Measurements from ENCODE around the gene EIF3J. TPM values are rescaled to one million over a fixed set of nuclear protein-coding genes. Genes with fewer than 3 reads are reported as not detected.
"Not testable (repeated sequence)": the region's sequence is repeated elsewhere in the genome, so short reads cannot be mapped to it uniquely, and the experiment has no call there.

The EIF3J gene
- total and polyA plus RNA-seq, 7 experiments from 2014 or later = 19.3 to 83.4 (median 57.1) TPM

DNA sequence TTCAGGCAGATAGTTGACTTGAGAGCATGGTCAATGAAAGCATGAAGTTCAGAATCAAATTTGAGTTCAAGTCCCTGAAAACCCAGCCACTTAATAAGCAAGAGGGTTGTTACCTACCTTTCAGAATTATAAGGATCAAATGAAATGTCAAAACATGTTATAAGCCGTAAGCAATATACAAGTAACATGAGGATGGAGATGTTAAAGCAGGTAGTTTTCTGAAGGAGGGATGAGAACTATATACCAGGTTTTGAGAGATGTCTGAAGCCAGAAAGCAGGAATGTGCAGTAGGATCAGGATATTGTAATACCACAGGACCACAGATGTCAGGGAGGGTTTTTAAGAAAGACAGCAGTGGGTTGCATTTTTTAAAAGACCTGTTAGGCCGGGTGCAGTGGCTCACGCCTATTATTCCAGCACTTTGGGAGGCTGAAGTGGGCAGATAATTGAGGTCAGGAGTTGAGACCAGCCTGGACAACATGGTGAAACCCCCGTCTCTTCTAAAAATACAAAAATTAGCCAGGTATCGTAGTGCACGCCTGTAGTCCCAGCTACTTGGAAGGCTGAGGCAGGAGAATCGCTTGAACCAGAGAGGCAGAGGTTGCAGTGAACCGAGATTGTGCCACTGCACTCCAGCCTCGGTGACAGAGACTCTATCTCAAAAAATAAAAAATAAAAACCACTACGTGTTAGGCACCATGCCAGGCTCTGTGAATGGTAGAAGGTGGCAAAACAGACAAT, 6.9 kb upstream of the EIF3J start:
- no peaks in the 10 kb centered on the region for H3K36me3 ChIP-seq (ENCODE audit: control insufficient read depth in 2 of 3, insufficient read depth in 3 of 3, low read length in 3 of 3)
- Mint-ChIP-seq H3K4me1 (peaks cover 4 to 35% (median 21%) of the 10 kb centered on the region in 7 donors), H3K27me3 (no peaks in the 10 kb centered on the region), H3K36me3 (peaks cover 0 to 6% (median 0%) of the 10 kb centered on the region in 5 donors), H3K27ac (peak overlapping the region in 8 of 9 donors; percentile 6 to 86 (median 40)), H3K9me3 (no peaks in the 10 kb centered on the region), H3K4me3 (peak overlapping the region in 2 of 10 donors; percentile 2 to 7)
- peaks cover 0 to 3% of the 10 kb centered on the region in 2 donors for H3K4me1 ChIP-seq (ENCODE audit: control insufficient read depth in 2 of 2, insufficient read depth in 2 of 2, low read length in 2 of 2)
- H3K27me3 ChIP-seq (ENCODE audit: control insufficient read depth in 2 of 2, insufficient read depth in 2 of 2, low read length in 2 of 2) = no peaks in the 10 kb centered on the region
- POLR2A ChIA-PET = interaction anchor here (0.5 to 0.7 kb wide), 3 partner anchors 8 to 241 kb away, joined by 3 to 4 read pairs (median 3); partner anchors contain the start of gene GOLM2
- no peak overlapping the region for H3K27ac ChIP-seq (ENCODE audit: low read depth, low read length)
- CTCF ChIA-PET = no interaction called here
- intact Hi-C loops (cut with micrococcal nuclease) = no loop called here
- no peaks in the 10 kb centered on the region for H3K9me3 ChIP-seq (ENCODE audit: control insufficient read depth in 2 of 3, low read length in 3 of 3)
- DNase-seq = no peak
- H3K4me3 ChIP-seq (ENCODE audit: low read length) = no peak overlapping the region
- no peak for ATAC-seq

DNA sequence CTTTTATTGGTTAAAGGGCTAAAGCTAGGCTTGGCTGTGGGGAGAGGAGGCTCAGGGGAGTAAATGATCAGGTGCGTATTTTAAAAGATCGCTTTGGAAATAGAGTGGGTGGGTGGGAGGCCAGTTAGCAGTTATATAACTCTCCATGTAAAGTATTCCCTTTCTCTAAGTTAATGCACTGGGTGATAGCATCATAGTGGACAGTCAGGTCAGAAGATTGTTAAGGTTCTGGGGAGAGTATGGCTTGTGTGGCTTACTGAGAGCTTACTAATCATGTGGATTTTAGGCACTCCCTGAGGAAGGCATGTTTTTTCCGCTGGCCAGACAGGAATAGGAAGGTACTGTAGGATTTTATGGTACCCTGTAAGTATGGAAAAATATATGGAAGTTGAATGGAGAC, 6.3 kb upstream of the EIF3J start:
- ChIA-PET POLR2A (interaction anchor here (0.7 kb wide), 1 partner anchor 125 kb away, joined by 4 read pairs; no protein-coding TSS in a partner anchor), CTCF (no interaction called here)
- Histone ChIP-seq H3K4me3 (ENCODE audit: low read length) (no peak overlapping the region), H3K36me3 (ENCODE audit: control insufficient read depth in 2 of 3, insufficient read depth in 3 of 3, low read length in 3 of 3) (no peaks in the 10 kb centered on the region), H3K27me3 (ENCODE audit: control insufficient read depth in 2 of 2, insufficient read depth in 2 of 2, low read length in 2 of 2) (no peaks in the 10 kb centered on the region), H3K27ac (ENCODE audit: low read depth, low read length) (no peak overlapping the region), H3K9me3 (ENCODE audit: control insufficient read depth in 2 of 3, low read length in 3 of 3) (no peaks in the 10 kb centered on the region), H3K4me1 (ENCODE audit: control insufficient read depth in 2 of 2, insufficient read depth in 2 of 2, low read length in 2 of 2) (peaks cover 3% of the 10 kb centered on the region in 2 donors)
- Mint-ChIP-seq H3K27me3 (no peaks in the 10 kb centered on the region), H3K9me3 (no peaks in the 10 kb centered on the region), H3K4me1 (peaks cover 7 to 41% (median 26%) of the 10 kb centered on the region in 7 donors), H3K27ac (peak overlapping the region; percentile 6 to 86 (median 13)), H3K36me3 (peaks cover 0 to 7% (median 0%) of the 10 kb centered on the region in 5 donors), H3K4me3 (peak overlapping the region in 2 of 10 donors; percentile 2 to 13)
- intact Hi-C loops (cut with micrococcal nuclease) = no loop called here
- no peak for DNase-seq
- no peak for ATAC-seq

DNA sequence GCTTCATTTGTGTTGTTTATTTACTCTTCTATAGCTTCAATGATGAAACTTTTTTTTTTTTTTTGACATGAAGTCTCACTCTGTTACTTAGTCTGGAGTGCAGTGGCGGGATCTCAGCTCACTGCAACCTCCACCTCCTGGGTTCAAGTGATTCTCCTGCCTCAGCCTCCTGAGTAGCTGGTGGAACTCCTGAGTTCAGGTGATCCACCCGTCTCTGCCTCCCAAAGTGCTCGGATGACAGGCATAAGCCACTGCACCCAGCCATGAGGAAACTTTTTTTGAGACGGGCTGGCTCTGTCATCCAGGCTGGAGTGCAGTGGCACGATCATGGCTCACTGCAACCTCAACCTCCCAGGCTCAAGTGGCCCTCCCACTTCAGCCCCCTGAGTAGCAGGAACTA, 4.7 kb upstream of the EIF3J start:
- H3K27me3 Mint-ChIP-seq; H3K36me3 ChIP-seq (ENCODE audit: control insufficient read depth in 2 of 3, insufficient read depth in 3 of 3, low read length in 3 of 3); H3K4me3 ChIP-seq (ENCODE audit: low read length); H3K9me3 ChIP-seq (ENCODE audit: control insufficient read depth in 2 of 3, low read length in 3 of 3); H3K36me3 Mint-ChIP-seq; intact Hi-C loops (cut with micrococcal nuclease); DNase-seq; H3K4me1 ChIP-seq (ENCODE audit: control insufficient read depth in 2 of 2, insufficient read depth in 2 of 2, low read length in 2 of 2); H3K27me3 ChIP-seq (ENCODE audit: control insufficient read depth in 2 of 2, insufficient read depth in 2 of 2, low read length in 2 of 2); H3K4me3 Mint-ChIP-seq; H3K27ac ChIP-seq (ENCODE audit: low read depth, low read length); ATAC-seq; H3K9me3 Mint-ChIP-seq: not testable (repeated sequence)
- POLR2A ChIA-PET = interaction anchor here (0.7 kb wide), 1 partner anchor 1367 kb away, joined by 6 read pairs; no protein-coding TSS in a partner anchor
- CTCF ChIA-PET = interaction anchor here (0.7 kb wide), 2 partner anchors 18 to 245 kb away, joined by 3 read pairs; no protein-coding TSS in a partner anchor
- peak overlapping the region in 6 of 9 donors; percentile 14 to 62 (median 56) for H3K27ac Mint-ChIP-seq
- H3K4me1 Mint-ChIP-seq = peaks cover 11 to 46% (median 29%) of the 10 kb centered on the region in 7 donors

- ATAC-seq (no peak), DNase-seq (no peak)
- intact Hi-C loops (cut with micrococcal nuclease) = no loop called here
- CTCF ChIA-PET = interaction anchor here (0.7 kb wide), 2 partner anchors 19 to 245 kb away, joined by 3 read pairs; no protein-coding TSS in a partner anchor
- H3K36me3 ChIP-seq (ENCODE audit: control insufficient read depth in 2 of 3, insufficient read depth in 3 of 3, low read length in 3 of 3) = peaks cover 0 to 8% (median 0%) of the 10 kb centered on the region in 3 experiments
- Mint-ChIP-seq H3K36me3 (peaks cover 0 to 7% (median 4%) of the 10 kb centered on the region in 5 donors), H3K27ac (peak overlapping the region in 8 of 9 donors; percentile 23 to 71 (median 48)), H3K27me3 (no peaks in the 10 kb centered on the region), H3K4me3 (no peak overlapping the region), H3K9me3 (no peaks in the 10 kb centered on the region), H3K4me1 (peaks cover 11 to 44% (median 28%) of the 10 kb centered on the region in 7 donors)
- no peaks in the 10 kb centered on the region for H3K27me3 ChIP-seq (ENCODE audit: control insufficient read depth in 2 of 2, insufficient read depth in 2 of 2, low read length in 2 of 2)
- no peak overlapping the region for H3K4me3 ChIP-seq (ENCODE audit: low read length)
- H3K9me3 ChIP-seq (ENCODE audit: control insufficient read depth in 2 of 3, low read length in 3 of 3) = no peaks in the 10 kb centered on the region
- H3K27ac ChIP-seq (ENCODE audit: low read depth, low read length) = no peak overlapping the region
- peaks cover 8 to 9% of the 10 kb centered on the region in 2 donors for H3K4me1 ChIP-seq (ENCODE audit: control insufficient read depth in 2 of 2, insufficient read depth in 2 of 2, low read length in 2 of 2)
- POLR2A ChIA-PET = no interaction called here
These were observed 4.3 kb upstream of the EIF3J start for GRCh38 chr15:44532689-44533088.

- peaks cover 0 to 8% (median 0%) of the 10 kb centered on the region in 3 experiments for H3K36me3 ChIP-seq (ENCODE audit: control insufficient read depth in 2 of 3, insufficient read depth in 3 of 3, low read length in 3 of 3)
- H3K36me3 Mint-ChIP-seq = peaks cover 3 to 16% (median 7%) of the 10 kb centered on the region in 5 donors
- H3K9me3 ChIP-seq (ENCODE audit: control insufficient read depth in 2 of 3, low read length in 3 of 3) = no peaks in the 10 kb centered on the region
- H3K4me1 ChIP-seq (ENCODE audit: control insufficient read depth in 2 of 2, insufficient read depth in 2 of 2, low read length in 2 of 2) = peaks cover 9 to 18% of the 10 kb centered on the region in 2 donors
- intact Hi-C loops (cut with micrococcal nuclease) = loop anchor here (5.0 kb wide), 7 partner anchors 42 to 1428 kb away; partner anchors contain the start of genes SPG11 (in 1 of the 2), TP53BP1 (in 1 of the 2), TRIM69 (in 1 of the 2) and UBR1 (in 1 of the 2)
- peak overlapping the region; percentile 71 to 98 (median 90) for H3K4me3 Mint-ChIP-seq
- H3K9me3 Mint-ChIP-seq = no peaks in the 10 kb centered on the region
- no peaks in the 10 kb centered on the region for H3K27me3 Mint-ChIP-seq
- no peaks in the 10 kb centered on the region for H3K27me3 ChIP-seq (ENCODE audit: control insufficient read depth in 2 of 2, insufficient read depth in 2 of 2, low read length in 2 of 2)
- ATAC-seq = no peak
- no peak overlapping the region for H3K4me3 ChIP-seq (ENCODE audit: low read length)
- peaks cover 22 to 50% (median 36%) of the 10 kb centered on the region in 7 donors for H3K4me1 Mint-ChIP-seq
- ChIA-PET CTCF (interaction anchor here (0.6 kb wide), 1 partner anchor 16 kb away, joined by 4 read pairs; no protein-coding TSS in a partner anchor), POLR2A (interaction anchor here (1.8 kb wide), 1 partner anchor 25 kb away, joined by 11 read pairs; no protein-coding TSS in a partner anchor)
- peak overlapping the region; percentile 97 for H3K27ac ChIP-seq (ENCODE audit: low read depth, low read length)
- DNase-seq = no peak
- peak overlapping the region; percentile 17 to 95 (median 81) for H3K27ac Mint-ChIP-seq
These were observed 1.9 kb upstream of the EIF3J start for GRCh38 chr15:44535092-44535491.

DNA sequence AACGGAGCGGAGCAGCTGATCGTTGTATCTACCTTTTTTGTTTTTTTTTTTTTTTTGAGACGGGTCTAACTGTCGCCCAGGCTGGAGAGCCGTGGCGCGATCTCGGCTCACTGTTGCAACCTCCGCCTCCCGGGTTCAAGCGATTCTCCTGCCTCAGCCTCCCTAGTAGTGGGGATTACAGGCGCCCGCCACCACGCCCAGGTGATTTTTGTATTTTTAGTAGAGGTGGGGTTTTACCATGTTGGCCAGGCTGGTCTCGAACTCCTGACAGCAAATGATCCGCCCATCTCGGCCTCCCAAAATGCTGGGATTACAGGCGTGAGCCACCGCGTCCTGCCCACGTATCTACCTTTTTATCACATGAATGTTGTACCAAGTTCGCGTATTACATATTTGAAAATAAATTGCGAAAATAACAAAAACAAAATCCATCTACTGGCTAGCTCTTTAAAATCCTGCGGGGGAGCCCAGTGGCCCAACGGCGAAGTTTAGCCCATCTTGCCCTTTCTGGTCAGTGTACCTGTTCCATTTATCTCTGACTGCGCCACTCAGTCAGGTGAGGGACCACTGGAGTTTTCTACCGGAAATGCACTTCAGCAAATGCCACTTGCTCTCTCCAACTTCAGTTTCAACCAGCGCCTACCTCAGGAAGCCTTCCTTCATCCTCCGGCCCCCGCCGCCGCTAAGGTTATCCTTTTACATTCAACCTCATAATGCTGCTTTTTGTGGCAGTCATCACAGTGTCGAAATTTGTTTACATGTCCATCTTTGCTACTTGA, 1.2 kb upstream of the EIF3J start:
- Mint-ChIP-seq H3K27me3 (no peaks in the 10 kb centered on the region), H3K4me3 (peak overlapping the region; percentile 83 to 98 (median 94)), H3K27ac (peak overlapping the region; percentile 87 to 96 (median 94)), H3K9me3 (no peaks in the 10 kb centered on the region), H3K4me1 (peaks cover 21 to 52% (median 39%) of the 10 kb centered on the region in 7 donors), H3K36me3 (peaks cover 3 to 21% (median 8%) of the 10 kb centered on the region in 5 donors)
- H3K9me3 ChIP-seq (ENCODE audit: control insufficient read depth in 2 of 3, low read length in 3 of 3) = no peaks in the 10 kb centered on the region
- ATAC-seq (no peak), DNase-seq (peak in 8 of 9 donors; percentile 19 to 47 (median 31))
- peaks cover 0 to 11% (median 0%) of the 10 kb centered on the region in 3 experiments for H3K36me3 ChIP-seq (ENCODE audit: control insufficient read depth in 2 of 3, insufficient read depth in 3 of 3, low read length in 3 of 3)
- H3K27me3 ChIP-seq (ENCODE audit: control insufficient read depth in 2 of 2, insufficient read depth in 2 of 2, low read length in 2 of 2) = no peaks in the 10 kb centered on the region
- POLR2A ChIA-PET = interaction anchor here (1.8 kb wide), 1 partner anchor 24 kb away, joined by 11 read pairs; no protein-coding TSS in a partner anchor
- intact Hi-C loops (cut with micrococcal nuclease) = loop anchor here (1.0 to 5.0 kb wide), 16 partner anchors 7 to 1428 kb away; partner anchors contain the start of genes B2M (in 1 of the 2), CTDSPL2 (in 1 of the 2), GOLM2 (in 1 of the 2) and PATL2 (in 1 of the 2)
- CTCF ChIA-PET = interaction anchor here (0.6 kb wide), 1 partner anchor 15 kb away, joined by 4 read pairs; no protein-coding TSS in a partner anchor
- H3K27ac ChIP-seq (ENCODE audit: low read depth, low read length) = peak overlapping the region; percentile 97
- peak overlapping the region; percentile 96 for H3K4me3 ChIP-seq (ENCODE audit: low read length)
- H3K4me1 ChIP-seq (ENCODE audit: control insufficient read depth in 2 of 2, insufficient read depth in 2 of 2, low read length in 2 of 2) = peaks cover 15 to 18% of the 10 kb centered on the region in 2 donors

Measured in naive thymus-derived CD4-positive, alpha-beta T cell (primary cell).